Osteocyte (in vitro differentiated cells): ENCODE measurements around the gene INPPL1. TPM values are rescaled to one million over a fixed set of nuclear protein-coding genes. Genes with fewer than 3 reads are reported as not detected.

Source experiments
- DNase-seq: peaks from one replicate; pipeline ENCODE4 v3.0.0; 2021; ENCODE audit warnings: mixed read lengths; ENCODE audit not compliant: unreplicated experiment; ENCODE audit errors: extremely low spot score
- H3K27ac Mint-ChIP-seq: one replicate; pipeline ENCODE4 v1.8.0; 2021; ENCODE audit warnings: mild to moderate bottlenecking, mixed read lengths; ENCODE audit not compliant: unreplicated experiment
- H3K27me3 Mint-ChIP-seq: one replicate; pipeline ENCODE4 v1.8.0; 2021; ENCODE audit warnings: mixed read lengths; ENCODE audit not compliant: unreplicated experiment
- H3K36me3 Mint-ChIP-seq: one replicate; pipeline ENCODE4 v1.8.0; 2021; ENCODE audit warnings: mixed read lengths; ENCODE audit not compliant: unreplicated experiment
- H3K4me1 Mint-ChIP-seq: one replicate; pipeline ENCODE4 v1.8.0; 2021; ENCODE audit warnings: mixed read lengths; ENCODE audit not compliant: unreplicated experiment
- H3K4me3 Mint-ChIP-seq: one replicate; pipeline ENCODE4 v1.8.0; 2021; ENCODE audit warnings: mild to moderate bottlenecking, moderate library complexity, mixed read lengths; ENCODE audit not compliant: unreplicated experiment
- H3K9me3 Mint-ChIP-seq: one replicate; pipeline ENCODE4 v1.8.0; 2021; ENCODE audit warnings: mixed read lengths; ENCODE audit not compliant: unreplicated experiment
- total RNA-seq: library from RNA; stranded (reverse); gene quantifications from 2 replicates; pipeline ENCODE4 v1.2.1, GENCODE V29; 2021
- TF ChIP-seq, protein P1 (sequence below): fragments of 200-600 bp; sonication (generic); IDR thresholded peaks from 2 replicates; pipeline ENCODE4 v1.5.0; 2021; ENCODE audit warnings: antibody characterized with exemption, mild to moderate bottlenecking, moderate library complexity

The INPPL1 gene
- total RNA-seq, 1 donor from 2014 or later = 289 TPM

DNA sequence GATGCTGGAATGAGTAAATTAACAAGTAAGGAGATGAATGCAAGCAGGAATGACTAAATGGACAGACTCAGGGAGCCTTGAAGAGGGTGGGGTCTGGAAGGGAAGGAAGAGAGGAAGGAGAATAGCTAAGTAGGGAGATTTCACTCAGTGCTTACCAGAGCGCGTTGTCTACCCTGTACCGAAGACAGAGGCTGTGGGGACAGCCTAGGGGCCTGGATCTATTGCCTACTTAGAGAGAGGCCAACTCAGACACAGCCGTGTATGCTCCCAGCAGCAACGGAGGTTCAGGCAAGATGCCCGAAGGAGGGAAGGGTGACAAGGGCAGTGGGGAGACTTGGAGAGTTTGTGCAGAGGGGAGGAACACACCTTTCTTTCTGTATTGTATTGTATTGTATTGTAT lies 7.9 kb upstream of the INPPL1 start, which contains the start of gene FOLR2:
FOLR2 (plus strand) TSS at position 157 of the 400 bp plus-strand sequence. CDS start 1,791 bp downstream, outside the sequence.
- Mint-ChIP-seq H3K4me1 (no peaks in the 10 kb centered on the region), H3K4me3 (no peak within 1 kb of the TSS), H3K36me3 (no peaks in the 10 kb centered on the region), H3K27ac (no peak within 1 kb of the TSS), H3K9me3 (no peaks in the 10 kb centered on the region), H3K27me3 (peaks cover 60% of the 10 kb centered on the region)
- peak; percentile 63 for DNase-seq
- TF ChIP-seq, protein P1, sequence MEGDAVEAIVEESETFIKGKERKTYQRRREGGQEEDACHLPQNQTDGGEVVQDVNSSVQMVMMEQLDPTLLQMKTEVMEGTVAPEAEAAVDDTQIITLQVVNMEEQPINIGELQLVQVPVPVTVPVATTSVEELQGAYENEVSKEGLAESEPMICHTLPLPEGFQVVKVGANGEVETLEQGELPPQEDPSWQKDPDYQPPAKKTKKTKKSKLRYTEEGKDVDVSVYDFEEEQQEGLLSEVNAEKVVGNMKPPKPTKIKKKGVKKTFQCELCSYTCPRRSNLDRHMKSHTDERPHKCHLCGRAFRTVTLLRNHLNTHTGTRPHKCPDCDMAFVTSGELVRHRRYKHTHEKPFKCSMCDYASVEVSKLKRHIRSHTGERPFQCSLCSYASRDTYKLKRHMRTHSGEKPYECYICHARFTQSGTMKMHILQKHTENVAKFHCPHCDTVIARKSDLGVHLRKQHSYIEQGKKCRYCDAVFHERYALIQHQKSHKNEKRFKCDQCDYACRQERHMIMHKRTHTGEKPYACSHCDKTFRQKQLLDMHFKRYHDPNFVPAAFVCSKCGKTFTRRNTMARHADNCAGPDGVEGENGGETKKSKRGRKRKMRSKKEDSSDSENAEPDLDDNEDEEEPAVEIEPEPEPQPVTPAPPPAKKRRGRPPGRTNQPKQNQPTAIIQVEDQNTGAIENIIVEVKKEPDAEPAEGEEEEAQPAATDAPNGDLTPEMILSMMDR = no peak

DNA sequence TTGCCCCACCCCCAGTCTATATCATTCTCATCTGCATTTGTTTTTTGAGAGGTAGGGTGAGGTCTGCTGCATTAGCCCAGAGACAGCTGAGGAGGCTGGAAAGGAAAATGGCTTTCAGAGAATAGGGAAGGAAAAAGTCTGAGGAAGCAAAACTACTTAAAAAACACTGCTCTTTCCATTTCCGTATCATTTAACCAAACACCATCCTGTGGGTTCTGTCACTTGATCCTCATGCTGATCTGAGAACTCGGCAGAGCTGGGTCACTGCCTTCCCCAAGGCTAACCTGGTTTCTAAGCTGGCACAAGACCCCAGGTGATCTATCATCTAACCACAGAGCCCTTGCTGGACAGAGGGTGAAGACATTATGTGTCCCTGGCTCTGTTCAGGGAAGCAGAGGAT lies 6.7 kb upstream of the INPPL1 start:
- TF ChIP-seq, protein P1 = no peak
- no peaks in the 10 kb centered on the region for H3K9me3 Mint-ChIP-seq
- H3K4me1 Mint-ChIP-seq = peaks cover 9% of the 10 kb centered on the region
- no peaks in the 10 kb centered on the region for H3K36me3 Mint-ChIP-seq
- no peak overlapping the region for H3K27ac Mint-ChIP-seq
- H3K4me3 Mint-ChIP-seq = no peak overlapping the region
- peaks cover 51% of the 10 kb centered on the region for H3K27me3 Mint-ChIP-seq
- DNase-seq = peak; percentile 17

DNA sequence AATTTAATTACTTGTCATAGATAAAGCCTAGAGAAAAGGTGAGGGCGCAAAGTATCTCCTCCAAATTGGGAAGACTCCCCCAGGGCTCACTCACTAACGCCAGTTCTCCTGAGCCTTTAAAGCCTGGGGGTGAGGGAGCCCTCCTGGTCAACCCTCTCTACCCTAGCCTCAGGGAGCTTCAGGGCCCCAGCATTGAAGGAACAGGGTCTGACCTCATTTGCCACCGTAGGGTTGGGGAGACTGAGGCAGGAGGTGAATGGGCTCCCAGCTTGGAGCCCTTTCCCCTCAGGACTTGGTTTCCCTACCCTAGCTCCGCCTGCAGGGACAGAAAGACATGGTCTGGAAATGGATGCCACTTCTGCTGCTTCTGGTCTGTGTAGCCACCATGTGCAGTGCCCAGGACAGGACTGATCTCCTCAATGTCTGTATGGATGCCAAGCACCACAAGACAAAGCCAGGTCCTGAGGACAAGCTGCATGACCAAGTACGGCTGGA lies 6.3 kb upstream of the INPPL1 start:
- peaks cover 11% of the 10 kb centered on the region for H3K4me1 Mint-ChIP-seq
- TF ChIP-seq, protein P1 = no peak
- no peak overlapping the region for H3K4me3 Mint-ChIP-seq
- peaks cover 46% of the 10 kb centered on the region for H3K27me3 Mint-ChIP-seq
- DNase-seq = peak; percentile 60
- no peaks in the 10 kb centered on the region for H3K36me3 Mint-ChIP-seq
- H3K27ac Mint-ChIP-seq = no peak overlapping the region
- no peaks in the 10 kb centered on the region for H3K9me3 Mint-ChIP-seq

DNA sequence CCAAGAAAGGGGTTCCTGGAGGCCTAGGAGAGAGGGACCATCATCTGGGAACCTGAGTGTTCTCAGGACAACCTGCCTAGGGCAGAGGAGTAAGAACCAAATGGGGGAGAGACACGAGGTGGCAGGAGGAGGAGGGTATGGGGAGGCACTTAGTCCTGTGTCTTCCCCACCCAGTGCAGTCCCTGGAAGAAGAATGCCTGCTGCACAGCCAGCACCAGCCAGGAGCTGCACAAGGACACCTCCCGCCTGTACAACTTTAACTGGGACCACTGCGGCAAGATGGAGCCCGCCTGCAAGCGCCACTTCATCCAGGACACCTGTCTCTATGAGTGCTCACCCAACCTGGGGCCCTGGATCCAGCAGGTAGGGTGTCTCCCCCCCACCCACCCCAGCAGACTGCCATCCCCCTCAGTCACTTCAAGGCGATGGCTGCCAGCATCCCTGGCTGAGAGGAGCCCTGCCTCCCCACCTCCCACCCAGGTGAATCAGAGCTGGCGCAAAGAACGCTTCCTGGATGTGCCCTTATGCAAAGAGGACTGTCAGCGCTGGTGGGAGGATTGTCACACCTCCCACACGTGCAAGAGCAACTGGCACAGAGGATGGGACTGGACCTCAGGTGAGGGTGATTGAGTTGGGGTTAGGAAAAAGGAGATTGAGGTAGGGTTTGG lies 3.7 kb upstream of the INPPL1 start:
- Mint-ChIP-seq H3K4me3 (no peak overlapping the region), H3K36me3 (no peaks in the 10 kb centered on the region), H3K4me1 (peaks cover 19% of the 10 kb centered on the region), H3K27me3 (peaks cover 25% of the 10 kb centered on the region), H3K27ac (no peak overlapping the region), H3K9me3 (no peaks in the 10 kb centered on the region)
- TF ChIP-seq, protein P1 = no peak
- DNase-seq = peak; percentile 75

DNA sequence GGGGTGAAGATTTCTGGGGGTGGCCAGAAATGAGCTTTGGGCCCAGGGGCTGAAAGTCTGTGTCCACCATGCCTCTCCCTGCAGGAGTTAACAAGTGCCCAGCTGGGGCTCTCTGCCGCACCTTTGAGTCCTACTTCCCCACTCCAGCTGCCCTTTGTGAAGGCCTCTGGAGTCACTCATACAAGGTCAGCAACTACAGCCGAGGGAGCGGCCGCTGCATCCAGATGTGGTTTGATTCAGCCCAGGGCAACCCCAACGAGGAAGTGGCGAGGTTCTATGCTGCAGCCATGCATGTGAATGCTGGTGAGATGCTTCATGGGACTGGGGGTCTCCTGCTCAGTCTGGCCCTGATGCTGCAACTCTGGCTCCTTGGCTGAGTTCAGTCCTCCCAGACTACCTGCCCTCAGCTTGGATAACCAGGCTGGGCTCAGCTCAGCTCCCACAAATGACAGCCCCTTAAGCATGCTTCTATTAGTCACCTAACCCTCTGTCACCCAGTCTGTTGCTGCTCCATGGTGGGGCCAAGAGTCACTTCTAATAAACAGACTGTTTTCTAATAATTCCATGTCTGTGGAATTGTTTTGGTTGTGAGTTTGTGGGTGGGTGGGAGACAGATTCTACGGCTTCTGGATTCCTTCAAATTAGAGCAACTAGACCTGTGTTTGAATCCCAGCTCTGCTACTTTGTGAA lies 3.0 kb upstream of the INPPL1 start:
- Mint-ChIP-seq H3K9me3 (no peaks in the 10 kb centered on the region), H3K27ac (no peak overlapping the region), H3K4me1 (peaks cover 26% of the 10 kb centered on the region), H3K4me3 (no peak overlapping the region), H3K36me3 (no peaks in the 10 kb centered on the region), H3K27me3 (peaks cover 19% of the 10 kb centered on the region)
- peak; percentile 77 for DNase-seq
- TF ChIP-seq, protein P1 = no peak
